Smooth muscle cell (in vitro differentiated cells): Measurements from ENCODE around the gene SLC4A8. TPM values are rescaled to one million over a fixed set of nuclear protein-coding genes. Genes with fewer than 3 reads are reported as not detected.
A peak's percentile ranks its signal among the peaks of the same experiment; 100 is the strongest.

Source experiments
- DNase-seq: peaks from one replicate; lab custom pipeline; 2025; ENCODE audit not compliant: unreplicated experiment; lab: John Stamatoyannopoulos, UW
- H2AFZ ChIP-seq: fragments of 200-600 bp; sonication (generic); 2 replicates; pipeline ENCODE4 v1.6.0; 2016; ENCODE audit warnings: antibody characterized with exemption, low read depth, mild to moderate bottlenecking
- H3F3A ChIP-seq: fragments of 200-600 bp; sonication (generic); 2 replicates; pipeline ENCODE4 v1.6.0; 2017; ENCODE audit warnings: antibody characterized with exemption, low read depth
- H3K27ac ChIP-seq: fragments of 200-600 bp; sonication (generic); 2 replicates; pipeline ENCODE4 v1.5.1; 2016; ENCODE audit warnings: low read depth, mild to moderate bottlenecking
- H3K27me3 ChIP-seq: fragments of 200-600 bp; sonication (generic); 2 replicates; pipeline ENCODE4 v1.6.1; 2016; ENCODE audit warnings: low read depth, mild to moderate bottlenecking
- H3K36me3 ChIP-seq: fragments of 200-600 bp; sonication (generic); 2 replicates; pipeline ENCODE4 v1.5.1; 2016; ENCODE audit warnings: low read depth
- H3K4me1 ChIP-seq: fragments of 200-600 bp; sonication (generic); 2 replicates; pipeline ENCODE4 v1.5.1; 2016; ENCODE audit warnings: low read depth
- H3K4me2 ChIP-seq: fragments of 200-600 bp; sonication (generic); 2 replicates; pipeline ENCODE4 v1.6.0; 2016; ENCODE audit warnings: mild to moderate bottlenecking
- H3K4me3 ChIP-seq: fragments of 200-600 bp; sonication (generic); 2 replicates; pipeline ENCODE4 v1.5.1; 2016; ENCODE audit warnings: mild to moderate bottlenecking
- H3K79me2 ChIP-seq: fragments of 200-600 bp; sonication (generic); 2 replicates; pipeline ENCODE4 v1.6.0; 2016; ENCODE audit warnings: low read depth, mild to moderate bottlenecking
- H3K9ac ChIP-seq: fragments of 200-600 bp; sonication (generic); 2 replicates; pipeline ENCODE4 v1.6.0; 2016; ENCODE audit warnings: low read depth
- H3K9me3 ChIP-seq: fragments of 200-600 bp; sonication (generic); replicated peaks from 2 replicates; pipeline ENCODE4 v1.5.1; 2016; ENCODE audit warnings: low read depth
- H4K20me1 ChIP-seq: fragments of 200-600 bp; sonication (generic); 2 replicates; pipeline ENCODE4 v1.6.0; 2016; ENCODE audit warnings: low read depth
- CTCF ChIP-seq: fragments of 200-600 bp; sonication (generic); IDR thresholded peaks from 2 replicates; pipeline ENCODE4 v1.5.1; 2017; ENCODE audit warnings: borderline replicate concordance, mild to moderate bottlenecking, antibody characterized with exemption; ENCODE audit not compliant: insufficient read depth, poor library complexity, severe bottlenecking
- WGBS: methylation state at CpG from one replicate; pipeline ENCODE4 v1.1.7; 2016; ENCODE audit warnings: low lambda C conversion rate; 5-methylcytosine and 5-hydroxymethylcytosine counted together
- polyA plus RNA-seq: library from polyadenylated mRNA; unstranded; fragments of >200 nt; fragmentation: Nextera tagmentation; extraction: Ambion mirVana; gene quantifications from 2 replicates; pipeline ENCODE4 v1.2.1, GENCODE V29; 2016
- total RNA-seq: library from RNA; depleted of rRNA; stranded (reverse); fragments of >200 nt; gene quantifications from 2 replicates; pipeline ENCODE4 v1.2.3, GENCODE V29; 2014

SLC4A8 gene
- total and polyA plus RNA-seq, 2 experiments from 2014 or later, result 1.00 to 5.2 TPM

- TF ChIP-seq CTCF, result peak; percentile 83
- Histone ChIP-seq H3K27ac (no peak overlapping the region), H4K20me1 (no peaks in the 10 kb centered on the region), H3K79me2 (no peaks in the 10 kb centered on the region), H3K9ac (no peak overlapping the region), H3K4me3 (no peak overlapping the region), H3F3A (no peaks in the 10 kb centered on the region), H3K4me2 (no peak overlapping the region), H3K36me3 (no peaks in the 10 kb centered on the region), H2AFZ (no peak overlapping the region), H3K9me3 (no peaks in the 10 kb centered on the region), H3K27me3 (no peaks in the 10 kb centered on the region), H3K4me1 (no peaks in the 10 kb centered on the region)
- DNase-seq, result peak; percentile 17
- 3% methylated on average over 11 of the region's 11 CpGs for WGBS
Measured at GRCh38 chr12:51531978-51532497, 107.4 kb downstream of the SLC4A8 start.

- Histone ChIP-seq H3K4me3 (no peak overlapping the region), H3K36me3 (no peaks in the 10 kb centered on the region), H2AFZ (no peak overlapping the region), H3K9me3 (no peaks in the 10 kb centered on the region), H3K4me1 (peaks cover 3% of the 10 kb centered on the region), H3K27me3 (no peaks in the 10 kb centered on the region), H3F3A (no peaks in the 10 kb centered on the region), H3K79me2 (no peaks in the 10 kb centered on the region), H3K9ac (no peak overlapping the region), H4K20me1 (no peaks in the 10 kb centered on the region), H3K27ac (no peak overlapping the region), H3K4me2 (no peak overlapping the region)
- DNase-seq, result no peak
- peak; percentile 25 for TF ChIP-seq CTCF
- WGBS, result 30% methylated on average over 1 of the region's 1 CpG
Measured at GRCh38 chr12:51533799-51534198, 109.2 kb downstream of the SLC4A8 start.

DNA sequence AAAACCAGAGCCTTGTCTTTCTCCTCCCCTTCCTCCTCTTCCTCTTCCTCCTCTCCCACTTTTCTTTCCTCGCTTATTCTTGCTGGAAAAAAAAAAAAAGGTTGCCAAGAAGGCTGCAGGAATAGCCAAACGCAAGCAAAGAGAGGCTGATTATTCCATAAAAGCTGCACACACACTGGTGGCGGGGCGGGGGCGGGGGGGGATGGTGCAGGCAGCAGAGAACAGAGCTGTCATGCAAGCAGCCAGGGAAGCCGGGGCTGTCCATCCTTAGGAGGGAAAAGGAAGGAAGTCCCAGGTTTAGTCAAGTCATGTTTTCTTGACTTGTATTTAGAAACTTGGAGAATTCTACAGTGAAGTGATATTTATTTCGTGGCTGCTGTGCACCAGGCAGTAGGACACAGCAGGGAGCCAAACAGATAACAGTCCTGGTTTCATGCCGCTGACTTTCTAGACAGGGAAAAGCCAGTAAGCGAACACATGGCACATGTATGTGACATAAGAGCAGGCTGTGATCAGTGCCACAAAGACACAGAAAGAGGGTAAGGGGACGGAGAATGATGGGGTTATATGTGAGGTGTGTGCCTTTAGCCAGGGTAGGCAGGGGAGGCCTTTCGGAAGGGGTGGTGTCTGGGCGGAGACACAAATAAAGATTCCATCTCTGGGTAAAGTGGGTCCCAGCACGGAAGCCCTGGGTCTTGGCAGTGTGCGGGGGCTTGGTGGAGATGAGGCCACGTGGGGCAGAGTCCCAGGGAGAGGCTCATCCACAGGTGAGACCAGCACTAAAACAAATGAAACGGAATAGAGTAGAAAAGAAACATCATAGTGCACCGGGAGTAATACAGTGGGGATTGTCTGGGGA, 109.8 kb downstream of the SLC4A8 start:
- H3K4me3 ChIP-seq, result no peak overlapping the region
- 76% methylated on average over 17 of the region's 17 CpGs for WGBS
- H3F3A ChIP-seq, result no peaks in the 10 kb centered on the region
- H2AFZ ChIP-seq, result no peak overlapping the region
- no peak overlapping the region for H3K27ac ChIP-seq
- H3K36me3 ChIP-seq, result no peaks in the 10 kb centered on the region
- no peaks in the 10 kb centered on the region for H4K20me1 ChIP-seq
- no peaks in the 10 kb centered on the region for H3K27me3 ChIP-seq
- TF ChIP-seq CTCF, result no peak
- H3K9ac ChIP-seq, result no peak overlapping the region
- H3K9me3 ChIP-seq, result no peaks in the 10 kb centered on the region
- peaks cover 3% of the 10 kb centered on the region for H3K4me1 ChIP-seq
- no peaks in the 10 kb centered on the region for H3K79me2 ChIP-seq
- no peak for DNase-seq
- H3K4me2 ChIP-seq, result no peak overlapping the region
